HEK293T (cell line): ENCODE data around the gene MRPS9.

ENCODE experiments used
- ARNT ChIP-seq: fragments of 450-650 bp; IDR thresholded peaks from 2 replicates; pipeline ENCODE4 v1.6.1; 2017; ENCODE audit warnings: mild to moderate bottlenecking
- BHLHE40 ChIP-seq: fragments of 450-650 bp; IDR thresholded peaks from 2 replicates; pipeline ENCODE4 v1.6.1; 2016; ENCODE audit warnings: mild to moderate bottlenecking, moderate library complexity, borderline replicate concordance
- ELF4 ChIP-seq: fragments of 450-650 bp; IDR thresholded peaks from 2 replicates; pipeline ENCODE4 v1.6.1; 2017; ENCODE audit warnings: antibody characterized with exemption
- HDGF ChIP-seq: fragments of 450-650 bp; IDR thresholded peaks from 2 replicates; pipeline ENCODE4 v1.6.1; 2017; ENCODE audit warnings: antibody characterized with exemption, borderline replicate concordance
- SP1 ChIP-seq: fragments of 450-650 bp; IDR thresholded peaks from 2 replicates; pipeline ENCODE4 v1.6.1; 2017
- SUZ12 ChIP-seq: fragments of 450-650 bp; IDR thresholded peaks from 2 replicates; pipeline ENCODE4 v1.6.1; 2016; ENCODE audit warnings: mild to moderate bottlenecking
- TARDBP ChIP-seq: fragments of 450-650 bp; IDR thresholded peaks from 2 replicates; pipeline ENCODE4 v1.6.1; 2016

DNA sequence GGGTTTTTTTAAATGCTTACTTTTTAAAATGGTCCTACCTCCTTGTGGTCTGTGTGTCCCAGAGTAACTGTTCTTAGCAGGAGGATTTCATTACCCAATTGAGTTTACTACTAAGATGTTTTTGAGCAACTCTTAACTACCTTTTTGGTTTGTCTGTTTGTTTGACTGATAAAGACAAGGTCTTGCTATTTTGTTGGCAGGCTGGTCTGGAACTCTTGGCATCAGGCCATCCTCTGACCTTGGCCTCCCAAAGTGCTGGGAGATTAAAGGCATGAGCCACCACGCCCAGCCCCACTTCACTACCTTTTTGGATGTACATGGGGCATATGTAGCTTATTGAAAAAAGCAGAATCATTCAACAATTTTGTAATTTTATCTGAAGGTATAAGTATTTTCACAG, 14.9 kb downstream of the MRPS9 start:
- no peak for TF ChIP-seq SUZ12
- no peak for TF ChIP-seq ELF4
- TF ChIP-seq SP1 = no peak
- no peak for TF ChIP-seq TARDBP
- no peak for TF ChIP-seq BHLHE40
- no peak for TF ChIP-seq HDGF
- TF ChIP-seq ARNT = no peak
